IMR-90 (cell line): Measurements from ENCODE around the gene NOS3. TPM values are rescaled to one million over a fixed set of nuclear protein-coding genes. Genes with fewer than 3 reads are reported as not detected.

Experiments
- ATAC-seq: fragments of 200-7000 bp; cut with Tn5 transposase; 2 replicates; pipeline ENCODE4 v1.9.1; 2020; ENCODE audit warnings: low read depth, mild to moderate bottlenecking, moderate library complexity
- BruUV-seq: library from RNA; stranded (reverse); fragments of 400-500 nt; replicated peaks from 2 replicates; lab custom pipeline; 2021; lab: Mats Ljungman, UMichigan
- CTCF ChIA-PET: fragments of 300-600 bp; formaldehyde crosslinking; extraction: SDS; loops from one replicate; lab custom pipeline; 2021; ENCODE audit warnings: antibody characterized with exemption; lab: Yijun Ruan, JAX
- POLR2A ChIA-PET: fragments of 300-600 bp; sonication (Branson Sonifier 250); formaldehyde crosslinking; loops from one replicate; lab custom pipeline; 2022; ENCODE audit warnings: antibody characterized with exemption; ENCODE audit not compliant: unreplicated experiment; lab: Charles Lee
- DNase-seq: peaks from one replicate; pipeline ENCODE4 v3.0.0; 2013
- H2AFZ ChIP-seq: replicated peaks from 2 replicates; pipeline ENCODE3; 2013; ENCODE audit warnings: low read length, mild to moderate bottlenecking; ENCODE audit not compliant: poor library complexity
- H2AK5ac ChIP-seq: 2 replicates; pipeline ENCODE4 v1.6.1; 2013; ENCODE audit warnings: low read depth, low read length, inconsistent platforms
- H2AK9ac ChIP-seq: replicated peaks from 2 replicates; pipeline ENCODE3; 2013; ENCODE audit warnings: mild to moderate bottlenecking, low read depth, low read length, moderate library complexity; ENCODE audit not compliant: poor library complexity
- H2BK120ac ChIP-seq: 2 replicates; pipeline ENCODE4 v1.6.1; 2013; ENCODE audit warnings: low read depth, low read length, inconsistent platforms
- H2BK15ac ChIP-seq: 3 replicates; pipeline ENCODE4 v1.6.1; 2013; ENCODE audit warnings: low read depth, low read length, inconsistent platforms
- H2BK20ac ChIP-seq: 2 replicates; pipeline ENCODE4 v1.6.1; 2013; ENCODE audit warnings: low read depth, mild to moderate bottlenecking, inconsistent platforms, low read length, moderate library complexity
- H2BK5ac ChIP-seq: 2 replicates; pipeline ENCODE4 v1.6.1; 2013; ENCODE audit warnings: mild to moderate bottlenecking, low read depth, low read length, inconsistent platforms; ENCODE audit not compliant: poor library complexity, severe bottlenecking
- H3K14ac ChIP-seq: replicated peaks from 2 replicates; pipeline ENCODE4 v1.6.1; 2013; ENCODE audit warnings: low read depth, low read length, inconsistent platforms
- H3K18ac ChIP-seq: 2 replicates; pipeline ENCODE4 v1.6.1; 2013; ENCODE audit warnings: low read depth, low read length, control low read depth
- H3K23ac ChIP-seq: 2 replicates; pipeline ENCODE4 v1.6.1; 2013; ENCODE audit warnings: low read depth, low read length, inconsistent platforms
- H3K27ac ChIP-seq: 2 replicates; pipeline ENCODE4 v1.5.1; 2013; ENCODE audit warnings: mild to moderate bottlenecking, control low read depth, low read length; ENCODE audit not compliant: insufficient read depth
- H3K27me3 ChIP-seq: 2 replicates; pipeline ENCODE4 v1.6.1; 2013; ENCODE audit warnings: low read length; ENCODE audit not compliant: control insufficient read depth, insufficient read depth
- H3K36me3 ChIP-seq: 2 replicates; pipeline ENCODE4 v1.6.1; 2013; ENCODE audit warnings: low read length, mixed read lengths; ENCODE audit not compliant: control insufficient read depth, insufficient read depth
- H3K4ac ChIP-seq: 2 replicates; pipeline ENCODE4 v1.6.1; 2013; ENCODE audit warnings: low read depth, low read length, inconsistent platforms
- H3K4me1 ChIP-seq: 2 replicates; pipeline ENCODE4 v1.6.1; 2013; ENCODE audit warnings: low read length, mixed read lengths; ENCODE audit not compliant: control insufficient read depth, insufficient read depth
- H3K4me2 ChIP-seq: 2 replicates; pipeline ENCODE4 v1.6.1; 2013; ENCODE audit warnings: low read depth, mild to moderate bottlenecking, control low read depth, low read length, moderate library complexity
- H3K4me3 ChIP-seq: 2 replicates; pipeline ENCODE4 v1.5.1; 2013; ENCODE audit warnings: low read depth, mild to moderate bottlenecking, control low read depth, low read length, moderate library complexity; ENCODE audit not compliant: insufficient read depth
- H3K56ac ChIP-seq: 2 replicates; pipeline ENCODE4 v1.6.1; 2013; ENCODE audit warnings: low read length, inconsistent platforms; ENCODE audit not compliant: insufficient read depth; ENCODE audit errors: extremely low read depth
- H3K79me1 ChIP-seq, 2 experiments: 2 replicates each; pipeline ENCODE4 v1.6.1; 2013; ENCODE audit warnings: low read length in 2 of 2, inconsistent platforms in 1 of 2, low read depth in 1 of 2
- H3K9ac ChIP-seq: 2 replicates; pipeline ENCODE4 v1.6.1; 2013; ENCODE audit warnings: low read depth, low read length, control low read depth
- H3K9me1 ChIP-seq: 2 replicates; pipeline ENCODE4 v1.6.1; 2013; ENCODE audit warnings: low read length, inconsistent platforms; ENCODE audit not compliant: insufficient read depth
- H3K9me3 ChIP-seq: 2 replicates; pipeline ENCODE4 v1.6.1; 2013; ENCODE audit warnings: low read length; ENCODE audit not compliant: control insufficient read depth, insufficient read depth
- H4K20me1 ChIP-seq: 2 replicates; pipeline ENCODE4 v1.6.1; 2013; ENCODE audit warnings: low read length, inconsistent platforms; ENCODE audit not compliant: insufficient read depth
- H4K5ac ChIP-seq: 2 replicates; pipeline ENCODE4 v1.6.1; 2013; ENCODE audit warnings: mild to moderate bottlenecking, low read depth, low read length, control low read depth
- H4K8ac ChIP-seq, 2 experiments: 2 replicates each; pipeline ENCODE4 v1.6.1; 2013; ENCODE audit warnings: low read depth in 2 of 2, low read length in 2 of 2, control low read depth in 1 of 2, inconsistent platforms in 1 of 2
- H4K91ac ChIP-seq: 2 replicates; pipeline ENCODE4 v1.6.1; 2013; ENCODE audit warnings: low read depth, low read length, inconsistent platforms; ENCODE audit not compliant: insufficient read depth
- CEBPB ChIP-seq: IDR thresholded peaks from 2 replicates; pipeline ENCODE4 v1.6.1; 2012; ENCODE audit warnings: low read depth, low read length, improper control_type of control experiment
- CTCF ChIP-seq: conservative IDR thresholded peaks from 2 replicates; pipeline ENCODE4 v1.5.1; 2012; ENCODE audit warnings: mild to moderate bottlenecking, low read depth, low read length, improper control_type of control experiment
- ELK1 ChIP-seq: fragments of 150-350 bp; IDR thresholded peaks from 2 replicates; pipeline ENCODE4 v1.6.1; 2016; ENCODE audit warnings: low read depth, mild to moderate bottlenecking, low read length, moderate library complexity, borderline replicate concordance
- MXI1 ChIP-seq: IDR thresholded peaks from 2 replicates; pipeline ENCODE4 v1.6.1; 2012; ENCODE audit warnings: low read depth, mild to moderate bottlenecking, low read length, moderate library complexity, borderline replicate concordance
- NFE2L2 ChIP-seq: fragments of 150-350 bp; IDR thresholded peaks from 2 replicates; pipeline ENCODE4 v1.6.1; 2016; ENCODE audit warnings: low read depth, mild to moderate bottlenecking, low read length
- RAD21 ChIP-seq: IDR thresholded peaks from 2 replicates; pipeline ENCODE4 v1.6.1; 2012; ENCODE audit warnings: low read length, improper control_type of control experiment
- RCOR1 ChIP-seq: IDR thresholded peaks from 2 replicates; pipeline ENCODE4 v1.6.1; 2012; ENCODE audit warnings: mild to moderate bottlenecking, low read length, improper control_type of control experiment; ENCODE audit not compliant: insufficient replicate concordance
- RFX5 ChIP-seq: IDR thresholded peaks from 2 replicates; pipeline ENCODE4 v1.8.0; 2012; ENCODE audit warnings: low read depth, mild to moderate bottlenecking, low read length, moderate library complexity
- USF2 ChIP-seq: fragments of 150-350 bp; IDR thresholded peaks from 2 replicates; pipeline ENCODE4 v1.6.1; 2017; ENCODE audit warnings: mild to moderate bottlenecking, antibody characterized with exemption, low read length, low read depth
- WGBS, 2 experiments: methylation state at CpG; one replicate each; pipeline versions ENCODE4 v1.1.5 to v1.1.7; 2013; ENCODE audit warnings: missing lambda C conversion rate in 2 of 2; ENCODE audit not compliant: insufficient read length in 1 of 2; ENCODE audit errors: extremely low coverage in 2 of 2; 5-methylcytosine and 5-hydroxymethylcytosine counted together
- dilution Hi-C: fragments of 300-500 bp; cut with HindIII; formaldehyde crosslinking; loops from one replicate; pipeline ENCODE4 v1.14.3; 2018; ENCODE audit warnings: low sequenced_read_pairs; ENCODE audit not compliant: unreplicated experiment
- in situ Hi-C: fragments of 300-500 bp; cut with MboI; formaldehyde crosslinking; loops from 3 replicates; pipeline ENCODE4 v1.14.3; 2019; ENCODE audit warnings: low sequenced_read_pairs, inconsistent platforms, mixed read lengths
- intact Hi-C: fragments of 100-400 bp; cut with micrococcal nuclease; formaldehyde crosslinking; loops from 2 replicates; pipeline ENCODE4 v1.10.0; 2022
- polyA plus RNA-seq, 3 experiments: library from polyadenylated mRNA; depleted of rRNA; stranded (reverse); fragments of >200 nt; gene quantifications; 2 replicates each; pipeline ENCODE4 v1.2.3, GENCODE V29; 2012; ENCODE audit warnings: low replicate concordance in 1 of 3
- total RNA-seq: library from RNA; depleted of rRNA; stranded (reverse); fragments of >200 nt; gene quantifications from 2 replicates; pipeline ENCODE4 v1.2.3, GENCODE V29; 2012

Gene NOS3
- total and polyA plus RNA-seq, 2 of the 4 experiments (the other 2 are of a cell fraction) = 0.72 to 2.0 TPM

- no peak for DNase-seq
- H2AFZ ChIP-seq = no peak overlapping the region
- 84% methylated on average over 20 of the region's 33 CpGs; no CpG with 5 or more reads in 1 of the 2 experiments for WGBS, 2 experiments
- no peak for ATAC-seq
- TF ChIP-seq CEBPB = no peak
- TF ChIP-seq ELK1 = no peak
- TF ChIP-seq MXI1 = no peak
- no peak for TF ChIP-seq NFE2L2
- no peak for TF ChIP-seq RCOR1
- no peak for TF ChIP-seq USF2
- TF ChIP-seq RFX5 = no peak
- no peak for TF ChIP-seq RAD21
- no peak for TF ChIP-seq CTCF
- no peaks in the 10 kb centered on the region for H3K9me1 ChIP-seq
- H3K9ac ChIP-seq = no peak overlapping the region
- no peak overlapping the region for H2BK20ac ChIP-seq
- no peak overlapping the region for H3K14ac ChIP-seq
- H3K36me3 ChIP-seq = peaks cover 12% of the 10 kb centered on the region; the same call in 1 of the 2 replicates
- no peak overlapping the region for H3K27ac ChIP-seq
- no peak overlapping the region for H2AK5ac ChIP-seq
- no peak overlapping the region for H3K4ac ChIP-seq
- no peak overlapping the region for H2BK120ac ChIP-seq
- H3K56ac ChIP-seq = no peak overlapping the region
- no peak overlapping the region for H4K91ac ChIP-seq
- no peaks in the 10 kb centered on the region for H3K79me1 ChIP-seq
- H2BK15ac ChIP-seq = no peak overlapping the region
- ChIA-PET CTCF (interaction anchor here (1.5 kb wide), 1 partner anchor 11 kb away, joined by 5 read pairs; no protein-coding TSS in a partner anchor), POLR2A (no interaction called here)
- H4K8ac ChIP-seq = no peak overlapping the region
- dilution Hi-C loops (no loop called here), in situ Hi-C loops (no loop called here), intact Hi-C loops (no loop called here)
- no peak overlapping the region for H2AK9ac ChIP-seq
- no peak overlapping the region for H2BK5ac ChIP-seq
- no TSS peak for BruUV-seq
- H3K4me1 ChIP-seq = peaks cover 11% of the 10 kb centered on the region; the same call in 1 of the 2 replicates
- H3K18ac ChIP-seq = no peak overlapping the region
- no peak overlapping the region for H3K23ac ChIP-seq
- no peak overlapping the region for H4K5ac ChIP-seq
- H4K20me1 ChIP-seq = no peaks in the 10 kb centered on the region; the same call in 1 of the 2 replicates
- H3K9me3 ChIP-seq = no peaks in the 10 kb centered on the region
- no peak overlapping the region for H3K4me3 ChIP-seq
- H3K4me2 ChIP-seq = no peak overlapping the region
- H3K27me3 ChIP-seq = no peaks in the 10 kb centered on the region
Measured at GRCh38 chr7:150952331-150953050, 38.3 kb upstream of the NOS3 start.
